GM23248 (cell line): ENCODE measurements around the gene CCHCR1. TPM values are rescaled to one million over a fixed set of nuclear protein-coding genes. Genes with fewer than 3 reads are reported as not detected.
"Not testable (repeated sequence)": the region's sequence is repeated elsewhere in the genome, so short reads cannot be mapped to it uniquely, and the experiment has no call there.

Experiments
- DNase-seq: peaks from one replicate; pipeline ENCODE4 v3.0.0-alpha.2; 2015
- H2AFZ ChIP-seq: fragments of 200-600 bp; sonication (generic); 2 replicates; pipeline ENCODE4 v1.6.1; 2016; ENCODE audit warnings: antibody characterized with exemption
- H3F3A ChIP-seq: fragments of 200-600 bp; sonication (generic); 2 replicates; pipeline ENCODE4 v1.6.1; 2016; ENCODE audit warnings: mild to moderate bottlenecking, antibody characterized with exemption, mixed run types; ENCODE audit not compliant: insufficient read depth
- H3K27ac ChIP-seq: fragments of 200-600 bp; sonication (generic); 2 replicates; pipeline ENCODE4 v1.5.1; 2016; ENCODE audit warnings: mild to moderate bottlenecking
- H3K27me3 ChIP-seq: fragments of 200-600 bp; sonication (generic); replicated peaks from 2 replicates; pipeline ENCODE4 v1.6.1; 2016; ENCODE audit warnings: mild to moderate bottlenecking; ENCODE audit not compliant: insufficient read depth
- H3K36me3 ChIP-seq: fragments of 200-600 bp; sonication (generic); 2 replicates; pipeline ENCODE4 v1.6.1; 2016; ENCODE audit warnings: low read depth, mild to moderate bottlenecking
- H3K4me1 ChIP-seq: fragments of 200-600 bp; sonication (generic); 2 replicates; pipeline ENCODE4 v1.6.1; 2016; ENCODE audit warnings: mild to moderate bottlenecking; ENCODE audit not compliant: insufficient read depth
- H3K4me2 ChIP-seq: fragments of 200-600 bp; sonication (generic); one replicate; pipeline ENCODE4 v1.6.1; 2016; ENCODE audit warnings: mild to moderate bottlenecking; ENCODE audit not compliant: unreplicated experiment
- H3K4me3 ChIP-seq: fragments of 200-600 bp; sonication (generic); 2 replicates; pipeline ENCODE4 v1.5.1; 2016; ENCODE audit warnings: mild to moderate bottlenecking
- H3K79me2 ChIP-seq: fragments of 200-600 bp; sonication (generic); 2 replicates; pipeline ENCODE4 v1.6.1; 2016; ENCODE audit warnings: mild to moderate bottlenecking; ENCODE audit not compliant: insufficient read depth
- H3K9ac ChIP-seq: fragments of 200-600 bp; sonication (generic); 2 replicates; pipeline ENCODE4 v1.6.1; 2016; ENCODE audit warnings: mild to moderate bottlenecking
- H3K9me2 ChIP-seq: fragments of 200-600 bp; sonication (generic); 2 replicates; pipeline ENCODE4 v1.6.1; 2016; ENCODE audit warnings: mixed run types, mild to moderate bottlenecking, moderate library complexity; ENCODE audit not compliant: insufficient read depth
- H3K9me3 ChIP-seq: fragments of 200-600 bp; sonication (generic); one replicate; pipeline ENCODE4 v1.6.1; 2017; ENCODE audit warnings: low read depth
- H4K20me1 ChIP-seq: fragments of 200-600 bp; sonication (generic); 2 replicates; pipeline ENCODE4 v1.6.0; 2016; ENCODE audit not compliant: insufficient read depth
- EZH2 ChIP-seq: fragments of 200-600 bp; sonication (generic); IDR thresholded peaks from 2 replicates; pipeline ENCODE4 v1.6.1; 2018; ENCODE audit warnings: antibody characterized with exemption, mild to moderate bottlenecking; ENCODE audit not compliant: insufficient read depth, poor library complexity, severe bottlenecking
- EZH2phosphoT487 ChIP-seq: fragments of 200-600 bp; sonication (generic); IDR thresholded peaks from 2 replicates; pipeline ENCODE4 v1.6.1; 2018; ENCODE audit warnings: antibody characterized with exemption, moderate library complexity, mild to moderate bottlenecking, low read depth; ENCODE audit not compliant: insufficient read depth
- WGBS, 2 experiments: methylation state at CpG; one replicate each; pipeline ENCODE4 v1.1.6; 2015 to 2017; ENCODE audit warnings: low lambda C conversion rate in 2 of 2, low coverage in 1 of 2; ENCODE audit errors: missing lambda C conversion rate in 2 of 2; 5-methylcytosine and 5-hydroxymethylcytosine counted together
- in situ Hi-C: fragments of 300-500 bp; cut with MboI; formaldehyde crosslinking; loops from 2 replicates; pipeline ENCODE4 v1.15.0; 2020
- polyA plus RNA-seq: library from polyadenylated mRNA; unstranded; fragments of >200 nt; fragmentation: Nextera tagmentation; extraction: Ambion mirVana; gene quantifications from 2 replicates; pipeline ENCODE4 v1.2.1, GENCODE V29; 2016
- total RNA-seq: library from RNA; depleted of rRNA; stranded (reverse); fragments of >200 nt; shearing (Covaris generic); gene quantifications from 2 replicates; pipeline ENCODE4 v1.2.3, GENCODE V29; 2014

CCHCR1 gene
- total and polyA plus RNA-seq, 2 experiments from 2014 or later = 13.2 to 13.5 TPM

DNA sequence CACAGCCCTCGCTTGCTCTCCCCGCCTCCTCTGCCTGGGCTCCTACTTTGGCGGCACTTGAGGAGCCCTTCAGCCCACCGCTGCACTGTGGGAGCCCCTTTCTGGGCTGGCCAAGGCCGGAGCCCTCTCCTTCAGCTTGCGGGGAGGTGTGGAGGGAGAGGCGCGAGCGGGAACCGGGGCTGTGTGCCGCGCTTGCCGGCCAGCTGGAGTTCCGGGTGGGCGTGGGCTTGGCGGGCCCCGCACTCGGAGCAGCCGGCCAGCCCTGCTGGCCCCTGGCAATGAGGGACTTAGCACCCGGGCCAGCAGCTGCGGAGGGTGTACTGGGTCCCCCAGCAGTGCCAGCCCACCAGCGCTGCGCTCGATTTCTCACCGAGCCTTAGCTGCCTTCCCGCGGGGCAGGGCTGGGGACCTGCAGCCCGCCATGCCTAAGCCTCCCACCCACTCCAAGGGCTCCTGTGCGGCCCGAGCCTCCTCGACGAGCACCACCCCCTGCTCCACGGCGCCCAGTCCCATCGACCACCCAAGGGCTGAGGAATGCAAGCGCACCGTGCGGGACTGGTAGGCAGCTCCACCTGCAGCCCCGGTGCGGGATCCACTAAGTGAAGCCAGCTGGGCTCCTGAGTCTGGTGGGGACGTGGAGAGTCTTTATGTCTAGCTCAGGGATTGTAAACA lies 37.8 kb upstream of the CCHCR1 start:
- not testable (repeated sequence) for H3K4me2 ChIP-seq

GRCh38 chr6:31194061-31194834 lies 36.6 kb upstream of the CCHCR1 start:
- no peaks in the 10 kb centered on the region for H3K36me3 ChIP-seq
- H3K4me2 ChIP-seq = no peak overlapping the region
- in situ Hi-C loops = loop anchor here (5.0 kb wide), 1 partner anchor 57 kb away; the partner anchor contains the start of gene PSORS1C2
- H3F3A ChIP-seq = no peaks in the 10 kb centered on the region
- DNase-seq = no peak
- H3K27ac ChIP-seq = no peak overlapping the region
- no peaks in the 10 kb centered on the region for H3K4me1 ChIP-seq
- no peak overlapping the region for H3K4me3 ChIP-seq
- no peaks in the 10 kb centered on the region for H3K9me3 ChIP-seq
- H3K9ac ChIP-seq = no peak overlapping the region
- no peak overlapping the region for H2AFZ ChIP-seq
- no peaks in the 10 kb centered on the region for H3K79me2 ChIP-seq
- no peaks in the 10 kb centered on the region for H3K27me3 ChIP-seq
- no peak for TF ChIP-seq EZH2phosphoT487
- TF ChIP-seq EZH2 = no peak
- 71 to 72% methylated on average over 5 to 6 of the region's 6 CpGs for WGBS, 2 experiments
- no peaks in the 10 kb centered on the region for H4K20me1 ChIP-seq
- no peaks in the 10 kb centered on the region for H3K9me2 ChIP-seq

More for the DNA sequence above, 37.8 kb upstream of the CCHCR1 start:
- H3K27me3 ChIP-seq, H3K27ac ChIP-seq, H3K9me2 ChIP-seq, H3K79me2 ChIP-seq, H2AFZ ChIP-seq, H3F3A ChIP-seq, H3K4me3 ChIP-seq, H4K20me1 ChIP-seq, H3K9me3 ChIP-seq, in situ Hi-C loops, DNase-seq, H3K9ac ChIP-seq, H3K36me3 ChIP-seq, H3K4me1 ChIP-seq: not testable (repeated sequence)
- 96 to 98% methylated on average over 19 to 38 of the region's 41 CpGs for WGBS, 2 experiments

GRCh38 chr6:31193206-31193605 lies 35.6 kb upstream of the CCHCR1 start:
- no peaks in the 10 kb centered on the region for H3K79me2 ChIP-seq
- 71% methylated on average over 8 of the region's 8 CpGs for WGBS, 2 experiments

DNA sequence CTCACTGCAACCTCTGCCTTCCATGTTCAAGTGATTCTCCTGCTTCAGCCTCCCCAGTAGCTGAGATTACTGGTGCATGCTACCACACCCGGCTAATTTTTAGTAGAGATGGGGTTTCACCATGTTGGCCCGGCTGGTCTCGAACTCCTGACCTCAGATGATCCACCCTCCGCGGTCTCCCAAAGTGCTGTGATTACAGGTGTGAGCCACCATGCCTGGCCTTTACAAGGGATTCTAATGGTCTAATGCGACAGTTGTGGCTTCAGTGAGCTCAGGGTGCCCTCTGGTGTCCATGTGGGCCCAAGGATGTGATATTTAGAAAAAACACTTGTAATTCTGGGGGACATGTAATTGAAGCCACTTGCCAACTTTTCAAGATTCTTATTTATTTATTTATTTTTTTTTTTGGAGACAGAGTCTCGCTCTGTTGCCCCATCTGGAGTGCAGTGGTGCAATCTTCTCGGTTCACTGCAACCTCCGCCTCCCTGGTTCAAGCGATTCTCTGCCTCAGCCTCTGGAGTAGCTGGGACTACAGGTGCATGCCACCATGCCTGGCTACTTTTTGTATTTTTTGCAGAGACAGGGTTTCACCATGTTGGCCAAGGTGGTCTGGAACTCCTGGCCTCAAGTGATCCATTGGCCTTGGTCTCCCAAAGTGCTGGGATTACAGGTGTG lies 35.0 kb upstream of the CCHCR1 start:
- DNase-seq = peak; percentile 76
- not testable (repeated sequence) for H3K36me3 ChIP-seq, H4K20me1 ChIP-seq, H3K9me2 ChIP-seq, H3K79me2 ChIP-seq, H3F3A ChIP-seq, H2AFZ ChIP-seq, H3K4me2 ChIP-seq, H3K4me1 ChIP-seq, H3K9me3 ChIP-seq, H3K27ac ChIP-seq, H3K27me3 ChIP-seq, H3K9ac ChIP-seq, H3K4me3 ChIP-seq
- in situ Hi-C loops = loop anchor here (5.0 kb wide), 1 partner anchor 55 kb away; the partner anchor contains the start of gene PSORS1C2
- WGBS, 2 experiments = 38 to 40% methylated on average over 10 of the region's 10 CpGs

More at GRCh38 chr6:31193206-31193605, 35.6 kb upstream of the CCHCR1 start:
- Histone ChIP-seq H3F3A (no peaks in the 10 kb centered on the region), H3K4me3 (no peak overlapping the region), H2AFZ (no peak overlapping the region), H3K9me2 (no peaks in the 10 kb centered on the region), H4K20me1 (no peaks in the 10 kb centered on the region), H3K4me2 (no peak overlapping the region), H3K9ac (no peak overlapping the region), H3K27ac (no peak overlapping the region), H3K9me3 (no peaks in the 10 kb centered on the region), H3K27me3 (no peaks in the 10 kb centered on the region), H3K4me1 (no peaks in the 10 kb centered on the region), H3K36me3 (no peaks in the 10 kb centered on the region)
- in situ Hi-C loops = loop anchor here (5.0 kb wide), 1 partner anchor 56 kb away; the partner anchor contains the start of gene PSORS1C2
- TF ChIP-seq EZH2 (no peak), EZH2phosphoT487 (no peak)
- DNase-seq = no peak
